T-helper 1 cell (primary cell): ENCODE data around the gene SH3BP1.
A peak's percentile ranks its signal among the peaks of the same experiment; 100 is the strongest.
"Not testable (repeated sequence)": the region's sequence is repeated elsewhere in the genome, so short reads cannot be mapped to it uniquely, and the experiment has no call there.

ENCODE experiments used
- DNase-seq, 5 donors: peaks; one replicate each; pipeline ENCODE4 v3.0.0-alpha.2; 2012 to 2020

The SH3BP1 gene

DNA sequence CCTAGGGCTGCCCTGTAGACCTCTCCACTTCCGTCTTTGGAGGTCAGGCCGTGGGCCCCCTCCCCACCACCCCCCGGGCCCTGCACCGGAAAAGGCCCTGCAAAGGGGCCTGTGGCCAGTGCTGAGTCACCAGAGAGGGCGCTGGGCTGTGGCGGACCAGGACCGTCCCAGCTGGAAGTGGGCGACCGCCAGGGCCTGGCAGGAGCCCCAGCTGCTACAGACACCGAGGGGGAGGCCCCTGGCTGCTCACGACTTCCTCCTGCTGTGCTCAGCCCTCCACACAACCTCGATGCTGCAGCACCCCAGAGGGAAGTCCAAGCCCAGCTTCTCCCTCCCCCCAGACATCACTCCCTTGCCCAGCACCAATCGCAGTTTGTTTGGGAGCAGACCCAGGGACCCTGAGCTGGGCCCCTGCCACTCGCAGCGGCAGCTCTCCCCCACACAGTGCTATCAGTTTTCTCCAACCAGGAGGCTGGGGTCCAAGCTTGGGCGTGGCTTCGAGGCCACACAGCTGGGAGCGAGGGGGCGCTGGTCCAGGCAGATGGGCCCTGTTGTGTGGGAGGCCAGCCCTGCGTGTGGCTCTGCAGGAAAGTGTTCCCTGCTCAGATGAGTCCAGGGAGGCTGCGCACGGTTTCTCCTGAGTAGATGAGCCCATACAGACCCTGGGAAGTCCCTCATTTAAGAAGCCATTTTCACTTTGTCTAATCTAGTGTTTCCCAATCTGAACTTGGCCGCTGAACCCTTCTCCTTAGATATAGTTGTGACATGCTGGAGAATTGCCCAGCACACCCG is 5.6 kb upstream of the SH3BP1 start:
- peak in 2 of 5 donors; percentile 43 to 74 for DNase-seq

DNA sequence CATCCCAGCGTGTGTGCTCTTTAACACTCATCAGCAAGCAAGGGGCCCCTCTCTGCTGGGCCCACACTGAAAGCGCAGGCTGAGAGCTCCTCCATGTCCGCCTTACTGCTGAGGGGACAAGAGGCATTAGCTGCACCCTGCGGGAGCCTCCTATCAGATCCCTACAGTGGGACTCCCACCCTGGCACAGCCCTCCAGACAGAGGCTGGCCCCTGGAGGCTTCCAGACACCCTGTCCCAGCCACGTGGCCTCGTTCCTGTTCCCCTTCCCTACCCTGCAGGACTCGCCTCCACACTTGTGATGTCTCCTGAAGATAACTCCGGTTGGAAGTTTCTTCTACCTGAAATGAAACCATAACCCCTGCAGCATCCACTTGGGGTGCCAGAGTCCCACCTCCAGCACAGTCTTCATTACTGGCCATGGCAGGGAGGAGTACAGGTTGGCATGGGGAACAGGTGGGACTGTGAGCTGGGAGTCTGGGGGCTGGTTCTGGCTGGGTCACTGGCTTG is 5.0 kb upstream of the SH3BP1 start:
- no peak for DNase-seq

DNA sequence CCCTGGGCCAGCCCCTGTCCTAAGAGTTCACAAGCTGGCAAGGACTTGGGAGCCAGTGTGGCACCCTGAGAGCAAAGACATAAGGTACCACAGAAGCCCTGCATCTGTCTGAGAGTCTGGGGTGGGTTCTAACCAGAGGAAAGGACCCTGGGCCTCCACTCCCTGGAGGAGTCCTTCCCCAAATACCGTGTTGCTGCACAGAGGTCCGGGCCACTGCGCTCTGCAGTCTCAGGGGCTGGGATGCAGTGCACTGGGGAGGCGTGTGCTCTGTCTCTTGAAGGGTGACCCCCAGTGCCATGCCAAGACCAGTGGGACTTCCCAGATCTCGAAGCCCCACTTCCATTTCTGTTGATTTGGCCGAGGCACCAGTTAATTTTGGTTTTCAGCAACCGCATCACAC is 4.3 kb upstream of the SH3BP1 start:
- DNase-seq, result no peak

DNA sequence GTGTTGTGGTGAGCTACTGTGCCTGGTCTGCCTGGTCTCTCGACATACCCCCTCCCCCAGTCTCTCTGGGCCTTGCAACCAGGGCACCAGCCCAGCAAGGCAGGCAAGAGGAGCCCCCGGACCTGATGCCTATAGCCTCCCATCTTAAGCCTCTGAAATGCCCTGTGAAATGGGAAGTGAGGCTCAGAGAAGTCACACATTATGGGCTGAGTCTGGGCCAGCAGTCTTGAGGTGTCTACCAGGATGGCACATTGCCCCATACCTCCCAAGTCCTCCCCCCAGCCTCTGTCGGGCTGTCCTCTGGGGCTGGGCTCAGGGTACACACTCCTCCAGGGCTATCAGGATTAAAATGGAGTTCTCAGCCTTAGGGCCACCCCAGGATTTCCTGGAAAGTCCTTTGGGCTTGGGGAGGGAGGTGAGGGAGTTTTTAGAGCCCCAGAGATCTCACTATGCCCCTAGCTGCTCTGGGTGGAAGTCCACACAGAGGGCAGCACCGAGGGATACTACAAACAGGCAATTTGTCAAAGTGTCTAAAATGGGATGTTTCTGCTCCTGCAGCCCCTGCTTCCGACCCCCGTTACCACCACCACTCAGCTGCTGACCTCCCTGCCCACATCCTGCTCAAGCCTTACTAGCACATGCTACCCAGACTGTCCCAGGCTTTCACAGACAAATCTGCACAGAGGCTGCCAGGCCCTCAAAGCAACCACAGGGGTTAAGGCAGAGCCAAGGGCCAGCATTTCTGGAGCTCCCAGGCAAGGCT is 3.1 kb upstream of the SH3BP1 start:
- DNase-seq, result peak in 1 of 5 donors; percentile 77

DNA sequence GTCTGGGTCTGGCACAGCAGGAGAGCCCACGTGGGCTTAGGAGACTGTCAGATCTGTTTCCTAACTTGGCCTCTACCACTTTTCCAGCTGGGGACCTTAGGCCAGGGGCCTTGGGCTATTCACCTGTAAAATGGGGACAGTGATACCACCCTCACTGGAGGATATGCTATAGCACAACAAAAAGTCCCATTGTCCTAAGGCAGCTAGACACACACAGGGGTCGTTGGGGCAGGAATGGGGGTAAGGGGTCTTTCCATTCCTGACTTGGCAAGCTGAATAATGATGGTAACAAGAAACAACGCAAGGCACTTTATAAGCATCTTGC is 2.6 kb upstream of the SH3BP1 start:
- DNase-seq, result no peak

DNA sequence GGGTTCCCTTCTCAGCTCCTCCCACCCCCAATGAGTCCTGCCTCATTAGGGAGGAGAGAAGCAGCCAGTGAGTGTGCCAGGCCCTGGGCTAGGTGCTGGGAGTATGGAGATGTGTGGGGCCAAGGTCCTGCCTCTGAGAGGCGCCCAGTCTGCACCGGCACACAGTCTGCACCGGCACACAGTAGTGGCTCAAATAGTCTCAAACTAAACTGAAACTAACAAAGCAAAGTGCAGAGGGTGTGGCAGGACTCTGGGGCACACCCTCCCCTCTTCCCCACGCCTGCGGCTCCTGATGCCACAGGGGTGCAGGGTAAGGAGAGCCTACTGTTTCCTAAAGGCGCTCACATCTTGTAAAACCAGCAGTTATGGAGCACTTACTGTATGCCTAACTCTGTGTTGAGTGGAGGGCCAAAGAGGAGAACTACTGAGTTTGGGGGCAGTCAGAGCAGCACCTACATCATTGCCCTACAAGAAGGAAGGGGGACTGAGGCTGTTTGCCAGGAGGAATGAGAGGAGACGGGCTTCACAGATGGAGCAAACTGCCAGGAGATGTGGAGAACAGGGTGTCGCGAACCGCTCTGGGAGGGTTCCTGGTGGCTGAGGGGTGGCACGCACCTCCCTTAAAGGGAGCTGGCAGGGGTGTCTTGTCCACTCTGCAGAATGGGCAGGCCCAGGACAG is 939 bp upstream of the SH3BP1 start:
- DNase-seq, result peak in 1 of 5 donors; percentile 72

DNA sequence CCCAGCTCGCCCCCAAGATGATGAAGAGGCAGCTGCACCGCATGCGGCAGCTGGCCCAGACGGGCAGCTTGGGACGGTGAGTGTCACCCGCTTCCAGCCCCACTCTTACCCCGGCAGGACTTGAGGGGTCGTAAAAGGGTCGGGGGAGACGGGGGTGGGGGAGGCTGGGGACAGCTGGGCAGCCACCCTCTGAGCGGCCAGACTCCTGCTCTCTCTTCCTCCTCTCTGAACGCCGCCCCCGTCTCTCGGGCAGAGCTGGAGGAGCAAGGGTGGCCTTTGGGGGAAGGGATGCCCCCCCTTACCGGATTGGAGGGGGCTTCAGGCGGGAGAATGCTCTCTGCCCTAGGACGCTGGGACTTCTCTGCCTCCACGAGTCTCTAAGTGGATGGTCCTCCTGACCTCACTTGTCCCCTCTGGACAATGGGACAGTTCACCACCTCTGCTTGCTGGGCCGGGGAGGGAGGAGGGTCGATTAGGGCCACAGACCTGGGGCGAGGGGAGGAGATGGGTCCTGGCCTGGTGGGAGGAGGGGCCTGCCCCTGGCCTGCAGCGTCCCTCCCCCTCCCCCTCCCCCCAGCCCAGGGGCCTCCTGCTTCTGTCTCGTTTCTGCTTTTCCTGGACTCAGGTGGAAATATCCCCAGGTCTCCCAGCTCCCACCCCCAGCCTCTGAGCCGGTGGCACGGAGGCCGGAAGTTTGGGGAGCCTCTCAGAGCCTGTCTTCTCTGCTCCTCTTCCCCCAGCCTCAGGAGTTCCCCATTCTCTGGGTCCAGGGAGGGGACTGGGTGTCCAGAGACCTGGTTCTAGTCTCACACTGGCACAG is 512 bp downstream of the SH3BP1 start:
- DNase-seq, result no peak

DNA sequence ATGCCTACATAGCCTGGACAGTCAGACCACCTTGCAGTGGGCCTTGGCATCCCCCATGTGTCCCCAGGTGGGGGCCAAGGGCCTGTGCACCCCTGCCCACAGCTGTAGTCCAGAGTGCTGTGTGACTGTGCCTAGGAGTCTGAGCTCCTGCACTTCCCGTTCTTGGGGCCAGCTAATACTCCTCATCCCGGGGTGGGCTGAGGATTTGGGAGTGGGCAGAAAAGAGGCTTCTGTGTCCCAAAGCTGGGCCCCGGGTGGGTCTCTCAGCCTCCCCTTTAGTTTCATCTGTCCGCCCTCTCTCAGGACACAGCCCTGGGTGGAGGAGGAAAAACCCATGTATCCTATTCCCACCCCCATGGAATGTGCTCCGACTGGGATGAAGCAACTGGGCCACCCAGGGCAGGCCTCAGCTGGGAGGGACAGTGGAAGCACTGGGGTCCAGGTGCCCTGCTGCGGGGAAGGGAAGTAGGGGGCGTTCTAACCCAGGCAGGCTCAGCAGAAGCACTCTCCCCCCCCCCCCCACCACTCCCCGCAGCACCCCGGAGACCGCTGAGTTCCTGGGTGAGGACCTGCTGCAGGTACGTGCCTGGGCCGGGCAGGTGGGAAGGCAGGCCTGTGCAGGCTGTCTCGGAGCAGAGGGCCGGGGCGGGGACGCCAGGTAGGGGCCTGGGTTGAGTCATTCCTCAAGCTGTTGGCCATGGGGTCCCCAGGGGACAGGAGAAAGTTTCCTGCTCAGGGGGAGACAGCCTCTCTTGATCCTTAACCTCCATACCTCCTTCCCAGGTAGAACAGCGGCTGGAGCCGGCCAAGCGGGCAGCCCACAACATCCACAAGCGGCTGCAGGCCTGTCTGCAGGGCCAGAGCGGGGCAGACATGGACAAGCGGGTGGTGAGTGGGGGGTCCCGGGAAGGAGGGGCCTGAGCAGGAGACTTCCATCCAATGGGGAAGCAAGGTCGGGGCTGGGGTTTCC is 1.4 kb downstream of the SH3BP1 start:
- no peak for DNase-seq

DNA sequence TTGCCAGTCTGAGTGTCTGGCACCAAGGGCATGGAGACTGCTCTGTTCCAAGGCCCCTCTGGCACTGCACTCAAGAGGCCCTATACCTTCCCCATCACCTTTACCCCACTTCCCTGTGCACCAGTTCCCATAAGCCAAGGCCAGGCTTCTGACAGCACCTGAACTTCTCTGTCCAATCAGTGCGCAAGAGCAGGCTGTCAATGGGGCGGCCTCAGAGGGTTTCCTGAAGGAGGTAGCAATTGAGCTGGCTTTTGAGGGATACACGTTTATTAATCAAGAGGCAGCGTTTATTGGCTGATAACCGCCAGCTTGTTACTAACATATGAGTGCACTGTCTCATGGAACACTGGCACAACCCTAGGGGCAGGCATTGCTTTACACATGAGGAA is 2.1 kb downstream of the SH3BP1 start:
- DNase-seq, result no peak

DNA sequence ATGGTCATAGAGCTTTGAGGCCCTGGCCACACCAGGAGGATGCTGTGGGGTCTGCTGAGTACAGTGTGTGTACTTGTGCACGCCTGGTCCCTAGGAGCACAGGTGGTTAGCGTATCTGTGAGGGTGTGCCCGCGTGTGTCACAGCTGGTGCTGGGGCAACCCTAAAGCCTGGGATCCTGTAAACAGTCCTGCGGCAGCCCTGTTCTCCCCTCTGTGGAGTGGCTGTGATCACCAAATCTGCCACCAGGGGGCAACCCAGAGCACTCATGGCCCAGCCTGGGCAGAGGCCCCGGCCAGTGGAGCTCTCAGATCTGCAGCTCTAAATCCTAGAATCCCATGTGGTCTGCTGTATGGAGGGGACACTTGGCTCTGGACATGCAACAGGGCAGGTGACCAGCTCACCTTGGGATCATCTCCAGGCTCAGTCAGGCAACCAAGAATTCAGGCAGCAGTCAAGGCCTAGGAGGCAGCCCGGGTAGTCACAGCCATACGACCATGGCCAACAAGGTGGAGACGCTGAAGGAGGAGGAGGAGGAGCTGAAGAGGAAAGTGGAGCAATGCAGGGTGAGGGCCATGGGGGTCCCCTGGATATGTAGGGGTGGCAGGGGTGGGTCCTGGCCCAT is 3.9 kb downstream of the SH3BP1 start:
- DNase-seq, result peak; percentile 63 to 85 (median 80)

DNA sequence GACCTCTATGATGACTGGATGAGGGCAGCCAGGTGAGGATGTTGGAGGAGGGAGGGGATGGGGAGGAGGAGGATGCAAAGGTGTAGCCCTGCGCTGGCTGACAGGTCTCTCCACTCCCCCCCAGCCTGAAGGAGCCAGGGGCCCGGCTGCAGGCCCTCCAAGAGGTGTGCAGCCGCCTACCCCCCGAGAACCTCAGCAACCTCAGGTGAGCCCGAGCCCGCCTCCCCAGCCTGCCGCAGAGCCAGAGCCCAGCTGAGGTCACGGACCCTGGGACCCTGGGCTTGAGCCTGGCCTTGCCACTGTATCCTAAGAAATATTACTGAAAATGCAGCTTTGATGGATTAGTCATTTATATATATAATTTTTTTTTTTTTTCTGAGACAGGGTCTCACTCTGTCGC is 7.8 kb downstream of the SH3BP1 start:
- no peak for DNase-seq

DNA sequence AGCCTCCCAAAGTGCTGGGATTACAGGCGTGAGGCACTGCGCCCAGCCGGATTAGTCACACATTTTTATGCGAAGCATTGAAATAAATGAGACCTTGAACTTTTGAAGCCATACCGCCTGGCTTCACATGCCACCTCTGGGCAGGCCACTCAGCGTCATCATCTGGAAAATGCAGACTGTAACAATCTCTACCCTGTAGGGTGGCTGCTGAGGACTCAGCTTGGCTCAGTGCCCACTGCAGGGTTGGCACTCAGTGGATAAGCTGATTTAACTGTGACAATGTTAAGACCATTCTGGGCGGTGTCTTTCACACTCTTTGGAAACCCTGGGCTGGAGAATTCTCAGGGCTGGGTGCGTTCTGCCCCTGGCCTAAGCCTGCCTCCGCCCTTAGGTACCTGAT is 8.5 kb downstream of the SH3BP1 start:
- no peak for DNase-seq

DNA sequence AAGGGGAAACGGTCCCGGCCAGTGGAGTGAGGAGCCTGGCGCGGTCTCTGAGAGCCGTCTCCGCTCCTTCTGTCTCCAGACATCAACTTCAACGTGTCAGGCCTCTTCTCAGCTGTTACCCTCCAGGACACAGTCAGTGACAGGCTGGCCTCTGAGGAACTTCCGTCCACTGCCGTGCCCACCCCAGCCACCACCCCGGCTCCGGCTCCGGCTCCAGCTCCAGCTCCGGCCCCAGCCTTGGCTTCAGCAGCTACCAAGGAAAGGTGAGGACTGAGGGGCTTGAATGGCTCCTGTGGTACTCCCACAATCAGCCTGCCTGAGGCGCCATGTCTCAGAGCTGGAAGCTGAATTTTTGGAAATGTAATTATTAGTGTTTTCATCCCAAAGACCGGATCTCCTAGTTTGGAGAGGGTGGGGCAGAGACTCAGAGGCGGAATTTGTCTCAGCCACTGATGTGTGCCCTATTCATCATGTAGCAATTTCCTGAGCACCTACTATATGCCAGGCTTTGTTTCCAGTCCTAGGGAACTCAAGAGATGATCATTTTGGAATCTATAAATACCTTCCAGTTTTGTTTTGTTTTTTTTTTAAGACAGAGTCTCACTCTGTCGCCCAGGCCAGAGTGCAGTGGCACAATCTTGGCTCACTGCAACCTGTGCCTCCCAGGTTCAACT is 11.1 kb downstream of the SH3BP1 start:
- DNase-seq, result no peak

DNA sequence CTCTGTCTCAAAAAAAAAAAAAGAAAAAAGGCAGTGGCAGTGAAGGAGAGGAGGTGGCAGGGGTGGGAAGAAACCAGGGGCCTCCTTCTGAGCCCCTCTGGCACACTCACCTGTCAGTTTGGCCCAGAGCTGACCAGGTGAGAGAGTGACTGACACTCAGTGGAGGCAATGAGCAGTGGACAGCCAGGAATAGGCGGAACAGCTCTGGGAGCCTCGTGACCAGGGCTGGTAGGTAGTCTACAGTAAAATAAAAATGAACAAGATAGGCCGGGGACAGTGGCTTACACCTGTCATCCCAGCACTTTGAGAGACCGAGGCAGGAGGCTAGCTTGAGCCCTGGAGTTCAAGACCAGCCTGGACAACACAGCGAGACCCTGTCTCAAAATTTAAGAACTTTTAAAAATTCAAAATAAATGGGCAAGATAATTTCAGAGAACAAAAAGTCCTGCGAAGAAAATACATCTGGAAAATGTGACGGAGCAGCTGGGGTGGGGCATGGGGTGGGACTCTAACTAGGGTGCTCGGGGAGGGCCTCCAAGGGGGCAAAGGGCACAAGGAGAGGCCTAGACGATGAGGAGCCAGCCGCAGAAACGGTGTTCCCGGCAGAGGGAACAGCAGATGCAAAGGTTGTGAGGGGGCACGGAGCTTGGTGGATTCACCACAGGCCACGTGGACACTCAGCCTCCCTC is 15.2 kb downstream of the SH3BP1 start:
- no peak for DNase-seq

DNA sequence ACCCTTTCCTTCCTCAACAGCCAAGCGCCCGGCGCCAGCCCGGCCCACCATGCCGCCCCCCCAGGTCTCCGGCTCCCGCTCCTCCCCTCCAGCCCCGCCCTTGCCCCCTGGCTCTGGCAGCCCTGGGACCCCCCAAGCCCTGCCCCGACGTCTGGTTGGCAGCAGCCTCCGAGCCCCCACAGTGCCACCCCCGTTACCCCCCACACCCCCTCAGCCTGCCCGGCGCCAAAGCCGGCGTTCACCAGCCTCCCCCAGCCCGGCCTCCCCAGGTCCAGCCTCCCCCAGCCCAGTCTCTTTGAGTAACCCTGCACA is 15.7 kb downstream of the SH3BP1 start:
- DNase-seq, result no peak

DNA sequence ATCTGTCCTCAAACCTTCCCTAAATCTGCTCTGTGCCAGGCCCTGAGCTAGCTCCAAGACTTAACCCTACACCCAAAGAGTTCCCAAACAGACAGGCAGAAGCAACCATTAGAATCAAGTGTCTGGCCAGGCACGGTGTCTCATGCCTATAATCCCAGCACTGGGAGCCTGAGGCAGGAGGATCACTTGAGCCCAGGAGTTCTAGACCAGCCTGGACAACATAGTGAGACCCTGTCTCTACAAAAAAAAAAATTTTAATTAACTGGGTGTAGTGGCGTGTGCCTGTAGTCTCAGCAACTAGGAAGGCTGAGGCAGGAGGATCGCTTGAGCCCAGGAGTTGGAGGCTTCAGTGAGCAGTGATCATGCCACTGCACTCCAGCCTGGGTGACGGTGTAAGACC is 17.1 kb downstream of the SH3BP1 start:
- DNase-seq, result not testable (repeated sequence)

DNA sequence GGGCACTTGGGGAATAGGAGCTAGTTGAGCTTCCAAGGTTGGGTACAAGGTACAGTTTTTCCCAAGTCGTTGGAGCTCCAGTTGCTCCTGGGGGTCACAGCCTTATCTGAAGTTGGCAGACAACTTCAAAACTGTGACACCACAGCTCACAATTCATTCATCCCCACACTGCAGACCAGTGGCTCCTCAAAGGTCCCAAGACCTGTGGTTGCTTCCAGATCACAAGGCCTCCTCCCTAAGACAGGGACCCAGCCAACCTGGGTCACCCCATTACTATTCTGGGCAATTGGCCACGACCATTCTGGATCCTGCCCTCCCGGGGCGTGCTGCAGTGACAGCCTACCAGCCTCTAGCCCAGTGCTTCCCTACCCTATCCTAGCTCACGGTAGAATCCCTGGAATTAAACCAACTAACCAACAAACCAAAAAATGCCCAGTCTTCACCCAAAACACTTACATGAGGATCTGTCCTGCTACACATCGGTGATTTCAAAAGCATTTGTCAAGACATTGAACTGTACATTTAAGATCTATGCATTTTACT is 18.2 kb downstream of the SH3BP1 start:
- DNase-seq, result no peak

DNA sequence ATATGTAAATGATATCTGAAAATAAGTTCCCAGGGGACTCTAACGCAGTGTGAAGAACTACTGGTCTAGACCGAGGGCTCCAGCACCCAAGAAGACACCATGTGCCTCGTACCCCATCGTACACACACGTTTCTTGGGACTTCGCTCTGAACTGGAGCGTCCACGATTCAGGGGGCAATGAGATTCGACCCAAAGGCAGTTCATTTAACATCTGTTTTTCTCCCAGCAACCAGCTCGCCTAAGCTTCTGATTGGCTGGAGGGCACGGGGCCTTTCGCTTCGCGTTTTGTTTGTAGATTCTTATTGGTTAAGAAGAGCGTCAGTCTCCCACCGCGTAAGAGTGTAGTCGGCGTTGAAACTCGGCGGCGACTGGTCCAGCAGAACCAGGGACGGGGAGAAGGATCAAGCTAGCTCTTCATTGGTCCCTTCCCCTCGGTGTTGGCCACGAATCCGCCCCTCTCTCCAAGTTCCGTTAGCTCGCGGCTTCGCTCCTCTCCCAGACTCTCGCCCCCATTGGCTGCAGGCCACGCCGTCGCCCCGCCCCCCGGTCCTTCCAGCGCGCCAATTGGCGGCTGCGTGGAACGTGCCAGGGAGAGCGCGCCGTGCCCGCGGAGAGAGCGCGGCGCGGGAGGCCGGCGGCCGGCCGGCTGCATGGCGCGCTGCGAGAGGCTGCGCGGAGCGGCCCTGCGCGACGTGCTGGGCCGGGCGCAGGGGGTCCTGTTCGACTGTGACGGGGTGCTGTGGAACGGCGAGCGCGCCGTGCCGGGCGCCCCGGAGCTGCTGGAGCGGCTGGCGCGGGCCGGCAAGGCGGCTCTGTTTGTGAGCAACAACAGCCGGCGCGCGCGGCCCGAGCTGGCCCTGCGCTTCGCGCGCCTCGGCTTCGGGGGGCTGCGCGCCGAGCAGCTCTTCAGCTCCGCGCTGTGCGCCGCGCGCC is 18.9 kb downstream of the SH3BP1 start, which contains the start of gene PDXP:
TSS of gene PDXP (plus strand) at position 591 of the 933 bp plus-strand sequence. CDS start at position 651, 60 bp downstream.
- peak; percentile 94 to 99 (median 97) for DNase-seq
